LNCaP clone FGC (cell line): ENCODE measurements around the gene DEF6.

Experiments
- DNase-seq: peaks from one replicate; pipeline ENCODE4 v3.0.0-alpha.2; 2011; ENCODE audit warnings: low read depth
- H3K4me3 ChIP-seq: 2 replicates; pipeline ENCODE4 v1.5.1; 2011; ENCODE audit warnings: mild to moderate bottlenecking, low read depth, low read length, control low read depth
- TF ChIP-seq, protein P1 (sequence below): IDR thresholded peaks from 2 replicates; pipeline ENCODE4 v1.5.1; 2012; ENCODE audit warnings: mild to moderate bottlenecking; ENCODE audit not compliant: control insufficient read depth, insufficient read depth; ENCODE audit errors: extremely low read depth

Gene DEF6

DNA sequence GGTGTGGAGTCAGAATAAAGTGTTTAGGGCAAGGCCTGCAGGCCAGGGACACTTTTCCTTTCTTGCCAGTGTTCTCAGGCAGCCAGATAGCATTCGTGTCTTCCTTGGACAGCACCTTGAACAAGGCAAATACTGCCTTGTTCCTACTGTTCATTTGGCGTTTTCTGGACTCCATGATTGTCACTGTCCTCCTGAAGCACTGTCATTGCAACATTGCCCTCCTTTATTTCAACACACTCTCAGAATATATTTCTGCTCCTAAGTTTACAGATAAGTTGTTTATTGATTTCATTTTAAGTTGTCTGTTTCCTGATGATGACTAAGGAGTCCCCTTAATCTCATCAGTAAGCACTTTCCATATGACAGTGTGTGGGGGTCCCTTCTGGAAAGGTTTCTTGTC lies 15.1 kb upstream of the DEF6 start:
- H3K4me3 ChIP-seq: no peak overlapping the region
- no peak for DNase-seq
- TF ChIP-seq, protein P1, sequence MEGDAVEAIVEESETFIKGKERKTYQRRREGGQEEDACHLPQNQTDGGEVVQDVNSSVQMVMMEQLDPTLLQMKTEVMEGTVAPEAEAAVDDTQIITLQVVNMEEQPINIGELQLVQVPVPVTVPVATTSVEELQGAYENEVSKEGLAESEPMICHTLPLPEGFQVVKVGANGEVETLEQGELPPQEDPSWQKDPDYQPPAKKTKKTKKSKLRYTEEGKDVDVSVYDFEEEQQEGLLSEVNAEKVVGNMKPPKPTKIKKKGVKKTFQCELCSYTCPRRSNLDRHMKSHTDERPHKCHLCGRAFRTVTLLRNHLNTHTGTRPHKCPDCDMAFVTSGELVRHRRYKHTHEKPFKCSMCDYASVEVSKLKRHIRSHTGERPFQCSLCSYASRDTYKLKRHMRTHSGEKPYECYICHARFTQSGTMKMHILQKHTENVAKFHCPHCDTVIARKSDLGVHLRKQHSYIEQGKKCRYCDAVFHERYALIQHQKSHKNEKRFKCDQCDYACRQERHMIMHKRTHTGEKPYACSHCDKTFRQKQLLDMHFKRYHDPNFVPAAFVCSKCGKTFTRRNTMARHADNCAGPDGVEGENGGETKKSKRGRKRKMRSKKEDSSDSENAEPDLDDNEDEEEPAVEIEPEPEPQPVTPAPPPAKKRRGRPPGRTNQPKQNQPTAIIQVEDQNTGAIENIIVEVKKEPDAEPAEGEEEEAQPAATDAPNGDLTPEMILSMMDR: no peak

DNA sequence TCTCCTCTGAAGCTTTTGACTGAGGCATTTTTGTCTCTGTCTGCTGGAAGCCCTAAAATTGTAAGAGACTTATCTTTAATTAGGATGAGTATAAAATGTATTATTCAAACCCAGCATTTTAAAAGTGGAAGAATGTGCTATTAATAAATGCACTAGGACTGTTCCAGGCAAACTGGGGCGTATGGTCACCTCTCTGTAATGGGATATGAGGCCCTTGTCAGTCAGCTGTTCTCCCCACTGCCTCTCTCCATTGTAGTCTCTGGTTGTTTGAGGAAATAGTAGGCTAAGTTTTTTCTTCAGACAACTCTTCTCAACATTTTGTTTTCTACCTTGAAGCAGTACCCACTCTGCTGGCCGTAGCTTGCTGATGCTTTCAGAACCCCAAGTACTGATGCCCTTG lies 14.3 kb upstream of the DEF6 start:
- no peak for DNase-seq
- H3K4me3 ChIP-seq: no peak overlapping the region
- TF ChIP-seq, protein P1: no peak

DNA sequence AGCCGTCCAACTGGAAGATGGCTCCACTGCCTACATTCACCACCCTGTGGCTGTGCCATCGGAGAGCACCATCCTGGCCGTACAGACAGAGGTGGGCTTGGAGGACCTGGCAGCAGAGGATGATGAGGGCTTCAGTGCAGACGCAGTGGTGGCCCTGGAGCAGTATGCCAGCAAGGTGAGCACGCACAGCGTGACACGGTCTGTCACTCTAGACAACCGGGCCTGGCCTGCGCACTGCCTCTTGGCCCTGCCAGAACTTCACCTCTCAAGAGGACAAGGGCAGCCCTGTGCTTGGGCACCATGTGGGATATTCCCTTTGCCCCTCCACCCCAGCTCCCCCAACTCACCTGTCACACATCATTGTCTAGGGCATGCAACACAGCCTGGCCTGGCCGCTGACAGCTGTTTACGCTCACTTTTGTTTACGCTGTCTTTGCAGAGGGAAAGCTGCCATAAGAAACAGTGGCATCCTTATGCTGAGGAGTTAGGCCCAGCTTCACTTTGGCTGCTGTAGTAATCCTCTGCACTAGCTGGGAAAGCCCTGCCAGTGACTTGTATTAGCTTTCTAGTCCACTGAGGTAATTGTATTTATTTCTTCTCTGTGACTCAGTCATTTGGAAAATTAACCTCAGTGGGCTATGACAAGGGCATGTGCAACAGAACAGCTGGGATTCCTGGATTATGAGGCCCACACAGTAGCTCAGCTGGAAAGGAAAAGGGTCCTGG lies 9.8 kb upstream of the DEF6 start:
- DNase-seq: no peak
- TF ChIP-seq, protein P1: no peak
- no peak overlapping the region for H3K4me3 ChIP-seq

DNA sequence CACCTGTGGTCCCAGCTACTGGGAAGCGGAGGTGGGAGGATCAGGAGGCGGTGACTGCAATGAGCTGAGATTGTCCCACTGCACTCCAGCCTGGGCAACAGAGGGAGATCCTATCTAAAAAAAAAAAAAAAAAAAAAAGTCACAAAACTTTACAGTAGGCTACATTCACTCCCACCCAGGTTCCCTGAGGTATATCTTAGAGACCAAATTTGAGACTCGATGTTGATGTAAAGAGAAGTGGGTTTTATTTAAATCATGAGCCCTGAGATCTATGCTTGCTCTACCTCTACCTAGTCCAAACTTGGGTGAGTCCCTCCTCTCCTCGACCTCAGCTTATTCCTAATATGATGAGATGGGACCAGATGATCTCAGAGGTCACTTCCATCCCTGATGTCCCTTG lies 8.8 kb upstream of the DEF6 start:
- DNase-seq: no peak
- H3K4me3 ChIP-seq: no peak overlapping the region
- TF ChIP-seq, protein P1: no peak

DNA sequence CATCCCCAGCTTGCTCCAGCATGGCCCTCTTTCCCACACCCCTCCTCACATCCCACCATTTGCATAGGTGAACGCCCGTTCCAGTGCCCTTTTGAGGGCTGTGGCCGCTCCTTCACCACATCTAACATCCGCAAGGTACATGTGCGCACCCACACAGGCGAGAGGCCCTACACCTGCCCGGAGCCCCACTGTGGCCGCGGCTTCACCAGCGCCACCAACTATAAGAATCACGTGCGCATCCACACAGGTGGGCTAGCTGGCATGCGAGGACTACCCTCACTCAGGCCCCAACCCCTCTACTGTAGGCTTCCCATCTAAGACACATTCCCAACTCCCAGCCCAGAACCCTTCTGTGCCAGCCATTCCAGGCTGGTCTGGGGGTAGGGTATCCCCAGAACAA lies 6.1 kb upstream of the DEF6 start:
- no peak overlapping the region for H3K4me3 ChIP-seq
- TF ChIP-seq, protein P1: no peak
- no peak for DNase-seq

DNA sequence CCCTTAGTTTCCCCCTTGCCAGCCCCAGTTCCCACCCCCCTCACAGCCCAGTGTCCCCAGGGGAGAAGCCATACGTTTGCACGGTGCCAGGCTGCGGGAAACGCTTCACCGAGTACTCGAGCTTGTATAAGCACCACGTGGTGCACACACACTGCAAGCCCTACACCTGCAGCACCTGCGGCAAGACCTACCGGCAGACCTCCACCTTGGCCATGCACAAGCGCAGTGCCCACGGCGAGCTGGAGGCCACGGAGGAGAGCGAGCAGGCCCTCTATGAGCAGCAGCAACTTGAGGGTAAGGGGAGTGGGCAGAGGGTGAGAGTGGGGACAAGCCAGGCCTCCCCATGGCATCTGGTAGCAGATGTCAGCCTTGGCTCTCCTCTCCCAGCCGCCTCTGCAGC lies 5.1 kb upstream of the DEF6 start:
- no peak overlapping the region for H3K4me3 ChIP-seq
- TF ChIP-seq, protein P1: no peak
- no peak for DNase-seq

DNA sequence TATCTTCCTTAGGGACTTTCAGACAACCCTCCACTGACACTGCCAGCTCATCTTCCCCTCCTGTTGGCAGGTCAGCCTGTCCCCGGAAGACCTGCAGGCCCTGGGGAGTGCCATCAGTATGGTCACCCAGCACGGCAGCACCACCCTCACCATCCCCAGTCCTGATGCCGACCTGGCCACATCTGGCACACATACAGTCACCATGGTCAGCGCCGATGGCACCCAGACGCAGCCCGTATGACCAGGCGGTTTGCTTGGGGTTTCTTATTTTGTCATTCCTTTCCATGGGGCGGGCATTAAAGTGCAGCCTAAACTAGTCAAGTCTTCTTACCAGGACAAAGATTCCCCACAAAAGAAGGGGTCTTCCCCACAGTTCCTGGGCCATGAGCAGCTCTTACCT lies 3.9 kb upstream of the DEF6 start:
- TF ChIP-seq, protein P1: no peak

More for the DNA sequence above, 3.9 kb upstream of the DEF6 start:
- H3K4me3 ChIP-seq: no peak overlapping the region
- DNase-seq: no peak
